GM19023 (cell line): ENCODE measurements around the gene FILIP1.

Source experiments
- ATAC-seq: cut with Tn5 transposase; IDR thresholded peaks from one replicate; pipeline ENCODE4 v1.9.1; 2021; ENCODE audit warnings: mild to moderate bottlenecking, moderate library complexity; ENCODE audit not compliant: unreplicated experiment

FILIP1 gene, protein sequence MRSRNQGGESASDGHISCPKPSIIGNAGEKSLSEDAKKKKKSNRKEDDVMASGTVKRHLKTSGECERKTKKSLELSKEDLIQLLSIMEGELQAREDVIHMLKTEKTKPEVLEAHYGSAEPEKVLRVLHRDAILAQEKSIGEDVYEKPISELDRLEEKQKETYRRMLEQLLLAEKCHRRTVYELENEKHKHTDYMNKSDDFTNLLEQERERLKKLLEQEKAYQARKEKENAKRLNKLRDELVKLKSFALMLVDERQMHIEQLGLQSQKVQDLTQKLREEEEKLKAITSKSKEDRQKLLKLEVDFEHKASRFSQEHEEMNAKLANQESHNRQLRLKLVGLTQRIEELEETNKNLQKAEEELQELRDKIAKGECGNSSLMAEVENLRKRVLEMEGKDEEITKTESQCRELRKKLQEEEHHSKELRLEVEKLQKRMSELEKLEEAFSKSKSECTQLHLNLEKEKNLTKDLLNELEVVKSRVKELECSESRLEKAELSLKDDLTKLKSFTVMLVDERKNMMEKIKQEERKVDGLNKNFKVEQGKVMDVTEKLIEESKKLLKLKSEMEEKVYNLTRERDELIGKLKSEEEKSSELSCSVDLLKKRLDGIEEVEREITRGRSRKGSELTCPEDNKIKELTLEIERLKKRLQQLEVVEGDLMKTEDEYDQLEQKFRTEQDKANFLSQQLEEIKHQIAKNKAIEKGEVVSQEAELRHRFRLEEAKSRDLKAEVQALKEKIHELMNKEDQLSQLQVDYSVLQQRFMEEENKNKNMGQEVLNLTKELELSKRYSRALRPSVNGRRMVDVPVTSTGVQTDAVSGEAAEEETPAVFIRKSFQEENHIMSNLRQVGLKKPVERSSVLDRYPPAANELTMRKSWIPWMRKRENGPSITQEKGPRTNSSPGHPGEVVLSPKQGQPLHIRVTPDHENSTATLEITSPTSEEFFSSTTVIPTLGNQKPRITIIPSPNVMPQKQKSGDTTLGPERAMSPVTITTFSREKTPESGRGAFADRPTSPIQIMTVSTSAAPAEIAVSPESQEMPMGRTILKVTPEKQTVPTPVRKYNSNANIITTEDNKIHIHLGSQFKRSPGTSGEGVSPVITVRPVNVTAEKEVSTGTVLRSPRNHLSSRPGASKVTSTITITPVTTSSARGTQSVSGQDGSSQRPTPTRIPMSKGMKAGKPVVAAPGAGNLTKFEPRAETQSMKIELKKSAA (N-terminal part only)

DNA sequence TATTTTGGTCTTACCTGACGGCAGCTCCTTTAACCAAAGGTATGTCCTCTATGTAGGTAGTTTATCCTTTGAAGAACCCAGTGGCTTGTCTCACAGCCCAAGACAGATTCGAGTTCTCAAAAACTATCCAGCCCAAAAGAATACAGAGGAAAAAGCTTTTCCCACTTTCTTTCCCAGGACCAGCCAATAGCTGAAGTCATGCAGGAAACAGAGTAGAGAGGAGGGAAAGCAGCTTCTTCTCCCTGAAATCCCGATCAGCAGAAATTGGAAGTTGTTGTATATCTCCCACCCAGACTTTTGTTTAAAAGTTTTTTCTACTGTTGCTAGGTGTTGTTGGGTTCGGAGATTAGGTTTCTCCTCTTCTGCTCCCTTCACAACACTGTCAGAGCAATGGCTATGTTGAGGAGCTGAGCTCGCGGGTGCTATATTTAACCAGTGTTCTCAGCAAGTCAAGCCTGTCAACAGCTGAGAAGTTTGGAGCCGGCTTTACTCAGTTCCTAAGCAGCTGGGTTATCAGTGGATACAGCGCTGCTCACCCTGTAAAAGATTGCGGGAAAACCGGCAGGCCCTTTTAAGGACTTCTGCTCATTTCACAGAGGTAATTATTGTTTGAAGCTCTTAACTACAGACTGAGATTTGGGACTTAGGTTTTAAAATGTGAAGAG is at the start of gene FILIP1:
FILIP1 (minus strand) TSS at position 401 of the 665 bp plus-strand sequence. CDS start 78,828 bp downstream, outside the sequence.
- ATAC-seq = no peak

- no peak for ATAC-seq
Measured at GRCh38 chr6:75543311-75543710, 49.7 kb upstream of the FILIP1 start.

GRCh38 chr6:75539136-75539535 is 45.5 kb upstream of the FILIP1 start:
- no peak for ATAC-seq

GRCh38 chr6:75532521-75532920 is 38.9 kb upstream of the FILIP1 start:
- no peak for ATAC-seq

DNA sequence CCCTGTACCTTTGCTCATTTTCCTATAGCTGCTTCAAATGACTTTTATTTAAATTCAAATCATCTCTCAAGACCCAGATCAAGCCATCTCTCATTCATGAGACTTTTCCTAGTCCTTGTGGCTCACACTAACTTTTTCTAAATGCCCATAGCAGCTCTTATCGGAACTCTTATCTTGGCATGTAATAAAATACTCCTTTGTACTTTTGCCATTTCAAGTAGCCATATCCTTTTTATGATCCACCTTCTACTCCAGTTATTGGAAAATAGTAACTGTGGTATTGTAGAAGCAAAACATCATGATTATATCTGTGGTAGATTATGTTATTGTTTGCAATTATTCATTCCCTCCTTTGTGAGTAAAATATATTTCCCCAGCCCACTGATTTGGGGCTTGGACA is 37.6 kb upstream of the FILIP1 start:
- ATAC-seq = no peak

DNA sequence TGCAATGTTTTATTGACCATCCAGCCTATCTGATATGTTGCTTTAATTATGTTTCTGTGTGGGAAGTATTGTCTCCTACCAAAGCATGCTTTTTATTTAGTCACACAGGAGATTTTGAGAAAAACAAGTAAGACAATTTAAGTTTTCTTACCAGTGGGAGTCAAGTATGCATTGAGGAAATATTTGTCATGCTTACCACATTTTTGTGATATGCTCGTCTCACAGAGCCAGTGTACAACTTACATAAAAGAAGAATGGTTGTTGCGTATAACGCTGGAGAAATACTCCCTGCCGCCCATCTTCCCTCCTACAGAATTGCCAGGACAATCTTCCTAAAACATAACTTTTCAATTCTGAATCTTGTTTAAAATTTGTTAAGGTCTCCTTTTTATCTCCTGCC is 37.1 kb upstream of the FILIP1 start:
- ATAC-seq = no peak

GRCh38 chr6:75528423-75528822 is 34.8 kb upstream of the FILIP1 start:
- ATAC-seq = no peak

- no peak for ATAC-seq
Measured at GRCh38 chr6:75526502-75527127, 33.0 kb upstream of the FILIP1 start.

DNA sequence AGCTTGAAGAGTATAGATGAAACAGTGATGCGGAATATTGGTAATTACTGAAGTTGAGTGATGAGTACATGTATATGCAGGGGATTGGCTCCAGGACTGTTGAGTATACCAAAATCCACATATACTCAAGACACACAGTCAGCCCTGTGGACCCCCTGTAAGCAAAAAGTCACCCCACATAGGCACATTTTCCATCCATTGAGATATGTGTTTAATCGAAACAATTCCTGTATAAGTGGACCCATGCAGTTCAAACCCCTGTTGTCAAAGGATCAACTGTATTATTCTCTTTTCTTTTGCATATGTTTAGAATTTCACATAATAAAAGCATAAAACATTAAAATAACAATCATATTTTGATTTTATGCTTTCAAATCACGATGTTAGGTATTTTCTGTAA is 32.1 kb upstream of the FILIP1 start:
- ATAC-seq = no peak

DNA sequence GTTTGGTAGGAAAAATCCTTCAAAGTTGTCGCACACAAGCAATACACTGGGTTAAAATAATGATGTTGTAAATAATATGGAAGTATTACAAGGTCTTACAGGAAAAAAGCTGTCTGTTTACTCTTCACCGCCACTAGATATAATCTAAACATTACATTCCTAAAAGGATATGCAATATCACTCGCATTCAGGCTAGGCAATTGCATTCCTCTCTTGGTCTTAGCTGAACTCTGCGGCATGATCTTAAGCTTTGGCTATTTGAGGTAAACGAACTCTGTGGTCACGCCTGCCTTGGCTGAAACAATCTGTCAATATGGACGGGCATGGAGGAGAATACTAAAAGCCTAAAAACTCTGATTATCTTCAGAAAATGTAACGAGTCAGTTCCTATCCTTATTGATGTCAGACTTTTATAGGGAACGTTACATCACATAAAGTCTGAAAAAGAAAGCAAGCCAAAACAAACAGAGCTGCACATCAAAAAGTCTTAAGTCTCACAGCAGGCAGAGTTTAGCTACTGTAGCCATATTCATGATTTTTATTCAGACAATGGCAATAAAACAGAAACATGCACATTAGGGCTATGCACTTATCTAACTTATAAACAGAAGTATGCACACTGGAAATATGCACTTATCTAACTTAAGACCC is 30.8 kb upstream of the FILIP1 start:
- ATAC-seq = no peak

- no peak for ATAC-seq
Measured at GRCh38 chr6:75516757-75517156, 23.2 kb upstream of the FILIP1 start.

DNA sequence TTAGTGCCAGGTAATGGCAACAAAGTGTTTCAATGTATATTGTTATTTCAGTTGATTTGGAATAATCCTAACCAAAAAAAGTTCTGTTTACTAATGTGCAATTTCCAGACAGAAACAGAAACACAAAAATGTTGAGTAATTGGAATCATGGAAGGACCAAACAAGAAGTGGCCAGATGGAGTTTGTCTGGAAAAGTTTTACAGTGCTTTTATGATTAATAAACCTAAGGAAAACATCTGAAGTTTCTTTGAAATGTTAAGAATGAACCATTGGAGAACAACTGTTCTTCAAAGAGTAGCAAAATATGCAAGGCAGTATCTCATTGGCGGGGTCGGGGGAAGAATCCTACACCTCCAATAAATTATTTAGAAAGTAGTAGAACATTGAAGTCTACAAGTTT is 19.0 kb upstream of the FILIP1 start:
- no peak for ATAC-seq

GRCh38 chr6:75505424-75505823 is 11.8 kb upstream of the FILIP1 start:
- no peak for ATAC-seq

DNA sequence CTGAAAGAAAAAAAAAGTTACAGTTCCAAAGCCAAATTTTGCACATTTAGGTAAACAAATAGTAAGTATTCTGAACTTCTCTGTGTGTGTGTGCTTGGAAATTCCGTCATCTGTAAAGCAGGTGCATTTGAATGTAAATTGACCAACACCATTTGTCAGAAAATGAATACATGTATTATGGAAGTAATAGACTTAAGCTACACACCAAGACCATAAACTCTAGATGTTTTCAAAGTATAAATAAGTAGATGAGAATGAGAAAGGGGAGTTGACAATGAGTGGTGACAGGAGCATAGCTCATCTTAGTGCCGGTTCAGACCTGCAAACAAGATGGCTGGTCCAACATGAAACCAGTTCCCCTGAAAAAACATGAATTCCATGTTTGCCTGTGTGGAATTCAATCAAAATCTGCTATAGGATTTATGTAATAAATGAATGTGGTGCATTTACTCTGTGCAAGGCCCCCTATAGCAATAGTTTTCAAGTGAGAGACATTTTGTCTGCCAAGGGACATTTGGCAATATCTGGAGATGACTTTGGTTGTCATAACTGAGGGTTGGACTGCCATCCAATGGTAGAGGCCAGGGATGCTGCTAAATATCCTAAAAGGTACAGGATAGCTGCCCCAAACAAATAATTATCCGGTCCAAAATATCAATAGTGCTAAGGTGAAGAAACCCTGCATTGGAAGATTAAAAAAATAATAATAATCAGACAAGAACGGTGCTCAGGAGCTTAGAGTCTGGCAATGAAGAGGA is 11.0 kb upstream of the FILIP1 start:
- no peak for ATAC-seq

DNA sequence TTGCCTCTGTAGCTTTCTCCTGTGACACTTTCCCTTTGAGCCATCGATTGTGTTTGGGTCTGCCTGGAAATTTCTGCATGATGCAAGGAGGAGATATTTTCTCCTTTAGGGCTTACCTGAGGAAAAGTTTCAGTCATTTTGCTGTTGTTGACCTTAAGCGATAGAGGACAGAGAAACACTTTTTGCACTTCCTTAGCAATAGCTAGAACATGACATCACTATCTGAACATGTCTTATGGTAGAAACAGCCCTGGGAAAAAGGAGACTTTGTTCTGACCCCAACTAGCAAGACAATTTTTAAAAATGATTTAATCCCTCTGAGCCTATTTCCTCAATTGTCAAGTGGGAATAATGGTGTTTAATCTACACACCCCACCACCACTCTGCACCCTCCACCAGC is 9.7 kb upstream of the FILIP1 start:
- ATAC-seq = no peak

DNA sequence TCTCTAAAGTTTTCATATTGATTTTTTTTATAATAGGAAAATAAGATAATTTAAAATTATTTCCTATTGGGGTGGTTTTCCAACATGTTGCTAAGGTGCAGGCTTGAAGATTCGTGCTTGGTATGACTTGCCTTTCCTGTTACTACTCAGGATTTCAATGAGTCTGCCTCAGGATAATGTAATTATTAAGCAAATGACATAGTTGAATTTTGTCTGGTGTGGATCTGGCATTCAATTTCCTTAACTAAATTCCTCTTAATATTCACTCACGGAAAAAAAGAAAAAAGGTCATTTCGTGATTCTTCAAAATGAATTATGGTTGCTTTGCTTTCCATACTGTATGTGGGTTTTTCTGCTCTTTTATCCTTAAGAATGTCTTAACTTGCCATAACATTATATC is 9.3 kb upstream of the FILIP1 start:
- ATAC-seq = no peak

GRCh38 chr6:75501756-75502155 is 8.2 kb upstream of the FILIP1 start:
- no peak for ATAC-seq

GRCh38 chr6:75499640-75500039 is 6.0 kb upstream of the FILIP1 start:
- ATAC-seq = no peak

DNA sequence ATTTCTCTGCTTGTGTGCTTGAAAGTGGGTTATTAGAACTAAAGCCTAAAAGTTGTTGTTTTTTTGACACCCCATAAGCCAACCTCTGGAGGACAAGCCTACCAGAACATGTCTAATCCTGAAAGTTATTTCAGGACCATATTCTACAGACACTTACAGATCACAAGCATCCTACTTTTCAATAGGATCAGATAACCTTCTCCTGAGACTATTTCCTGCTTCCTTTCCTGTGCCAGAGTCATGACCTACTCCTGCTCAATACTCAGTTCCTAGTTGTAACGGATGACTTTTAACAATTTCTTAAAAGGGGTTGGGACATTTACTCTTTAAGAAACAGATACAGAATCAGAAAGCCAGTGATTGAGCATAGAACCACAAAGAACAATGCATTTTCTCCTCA is 5.3 kb upstream of the FILIP1 start:
- no peak for ATAC-seq
